Measurements from ENCODE around the gene UBB. TPM values are rescaled to one million over a fixed set of nuclear protein-coding genes. Genes with fewer than 3 reads are reported as not detected.

Gene UBB
- total and polyA plus RNA-seq, 10 donors: 697 to 1,795 (median 1,033) TPM

DNA sequence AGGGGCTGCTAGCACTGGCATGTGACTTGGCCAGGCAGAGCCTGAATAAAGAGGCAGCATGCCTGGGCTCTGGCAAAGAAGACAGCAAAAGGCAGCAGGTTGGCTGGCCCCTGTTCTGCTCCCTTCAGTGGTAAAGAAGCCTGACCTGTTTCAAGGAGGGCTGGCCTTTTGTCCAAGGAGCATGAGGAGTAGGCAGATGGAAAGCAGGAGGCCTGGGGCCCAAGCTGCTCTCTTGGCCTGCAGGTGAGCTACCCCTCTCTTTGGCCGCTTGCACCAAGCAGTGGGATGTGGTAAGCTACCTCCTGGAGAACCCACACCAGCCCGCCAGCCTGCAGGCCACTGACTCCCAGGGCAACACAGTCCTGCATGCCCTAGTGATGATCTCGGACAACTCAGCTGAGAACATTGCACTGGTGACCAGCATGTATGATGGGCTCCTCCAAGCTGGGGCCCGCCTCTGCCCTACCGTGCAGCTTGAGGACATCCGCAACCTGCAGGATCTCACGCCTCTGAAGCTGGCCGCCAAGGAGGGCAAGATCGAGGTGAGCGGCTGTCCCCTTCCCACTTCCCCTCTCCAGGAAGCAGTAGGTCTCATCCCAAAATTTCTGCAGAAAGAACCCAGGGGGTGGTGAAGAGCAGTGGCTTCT is 42.5 kb downstream of the UBB start:
- TF ChIP-seq POLR2A (IDR thresholded peaks at IDR 0.05) (no peak), POLR2AphosphoS5 (IDR thresholded peaks at IDR 0.05) (peak in 1 of 3 donors; percentile 38), CTCF (IDR thresholded peaks at IDR 0.05 in 8 of 11, conservative IDR thresholded peaks at IDR 0.05 in 3 of 11) (no peak)
- intact Hi-C loops (cut with DNase I; ENCODE audit: low total_unique reads): no loop called here
- H3K4me3 ChIP-seq: no peak overlapping the region
- WGBS, 5 donors: 89 to 93% (median 91%) methylated on average over 9 to 10 of the region's 10 CpGs
- peaks cover 11 to 26% (median 20%) of the 10 kb centered on the region in 6 donors for H3K4me1 ChIP-seq
- DNase-seq: no peak
- H3K36me3 ChIP-seq: peaks cover 0 to 100% (median 90%) of the 10 kb centered on the region in 6 donors
- H3K27me3 ChIP-seq (replicated peaks in 1 of 7): no peaks in the 10 kb centered on the region
- no peak overlapping the region for H3K27ac ChIP-seq
- H3K9me3 ChIP-seq: no peaks in the 10 kb centered on the region

- H3K4me1 ChIP-seq: peaks cover 0 to 8% (median 1%) of the 10 kb centered on the region in 6 donors
- no peaks in the 10 kb centered on the region for H3K9me3 ChIP-seq
- no peaks in the 10 kb centered on the region for H3K27me3 ChIP-seq (replicated peaks in 1 of 7)
- H3K36me3 ChIP-seq: peaks cover 0 to 100% (median 90%) of the 10 kb centered on the region in 6 donors
- intact Hi-C loops (cut with DNase I; ENCODE audit: low total_unique reads): no loop called here
- no peak overlapping the region for H3K27ac ChIP-seq
- 77 to 94% (median 79%) methylated on average over 6 of the region's 6 CpGs for WGBS, 5 donors
- no peak overlapping the region for H3K4me3 ChIP-seq
- DNase-seq: no peak
- TF ChIP-seq POLR2A (IDR thresholded peaks at IDR 0.05) (no peak), CTCF (IDR thresholded peaks at IDR 0.05 in 8 of 11, conservative IDR thresholded peaks at IDR 0.05 in 3 of 11) (no peak), POLR2AphosphoS5 (IDR thresholded peaks at IDR 0.05) (no peak)
Observed at GRCh38 chr17:16425202-16425601, 44.3 kb downstream of the UBB start.

DNA sequence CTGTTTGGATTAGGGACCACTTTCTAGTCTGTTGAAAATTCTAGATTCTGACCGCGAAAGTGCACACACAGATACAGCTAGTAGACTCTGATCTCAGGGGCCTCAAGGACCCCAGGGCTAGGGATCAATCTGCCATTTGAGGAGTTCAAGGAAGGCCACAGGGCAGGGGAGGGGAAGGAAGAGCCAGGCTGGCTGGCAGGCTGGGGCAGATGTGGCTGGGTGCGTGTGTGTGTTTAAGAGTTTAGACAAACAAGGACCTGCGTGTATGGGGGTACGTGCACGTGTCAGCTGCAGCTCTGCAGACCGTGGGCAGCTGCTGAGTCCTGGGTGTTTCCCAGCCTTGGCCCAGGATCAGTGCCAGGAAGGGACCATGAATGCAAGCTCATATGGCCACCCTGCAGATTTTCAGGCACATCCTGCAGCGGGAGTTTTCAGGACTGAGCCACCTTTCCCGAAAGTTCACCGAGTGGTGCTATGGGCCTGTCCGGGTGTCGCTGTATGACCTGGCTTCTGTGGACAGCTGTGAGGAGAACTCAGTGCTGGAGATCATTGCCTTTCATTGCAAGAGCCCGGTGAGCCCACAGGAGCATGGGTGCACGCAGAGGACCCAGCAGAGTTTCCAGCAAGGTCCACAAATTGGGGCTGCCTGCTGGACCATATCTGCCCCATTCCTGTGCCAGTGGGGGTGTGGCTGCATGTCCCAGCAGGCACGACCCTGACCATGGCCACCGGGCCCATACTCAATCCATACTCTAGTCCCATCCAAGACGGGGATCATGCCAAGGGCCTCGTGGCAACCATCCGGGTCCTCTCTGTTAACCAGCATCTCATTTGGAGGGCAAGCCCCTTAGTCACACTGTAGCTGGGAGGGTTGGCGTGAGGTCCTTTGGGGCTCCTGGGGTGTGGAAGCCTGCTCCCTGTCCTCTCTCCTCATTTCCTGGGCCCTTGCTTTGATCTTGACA is 45.1 kb downstream of the UBB start:
- Histone ChIP-seq H3K4me1 (peaks cover 0 to 3% (median 0%) of the 10 kb centered on the region in 6 donors), H3K27ac (no peak overlapping the region), H3K9me3 (no peaks in the 10 kb centered on the region), H3K27me3 (replicated peaks in 1 of 7) (no peaks in the 10 kb centered on the region), H3K36me3 (peaks cover 0 to 100% (median 87%) of the 10 kb centered on the region in 6 donors), H3K4me3 (no peak overlapping the region)
- no peak for TF ChIP-seq POLR2A (IDR thresholded peaks at IDR 0.05)
- intact Hi-C loops (cut with DNase I; ENCODE audit: low total_unique reads): no loop called here
- DNase-seq: no peak
- WGBS, 5 donors: 86 to 95% (median 88%) methylated on average over 18 to 20 of the region's 20 CpGs

DNA sequence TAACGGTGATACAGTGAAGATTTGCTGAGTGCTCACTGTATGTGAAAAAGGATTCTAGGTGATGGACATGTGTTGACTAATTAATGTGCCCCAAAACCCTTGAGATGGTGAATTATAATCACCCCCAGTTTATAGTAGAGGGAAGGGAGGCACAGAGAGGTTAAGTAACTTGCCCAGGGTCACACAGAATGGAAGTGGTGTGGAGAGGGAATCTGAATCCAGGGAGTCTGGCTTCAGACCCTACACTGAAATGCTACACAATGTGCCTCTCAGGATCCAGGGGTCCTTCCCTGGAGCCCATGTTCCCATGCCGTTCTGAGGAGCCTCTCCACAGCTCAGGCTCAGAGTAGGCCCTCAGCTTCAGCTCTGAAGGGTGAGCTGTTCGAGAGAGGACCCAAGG is 46.1 kb downstream of the UBB start:
- no peak overlapping the region for H3K27ac ChIP-seq
- H3K36me3 ChIP-seq: peaks cover 0 to 97% (median 83%) of the 10 kb centered on the region in 6 donors
- DNase-seq: no peak
- H3K4me3 ChIP-seq: no peak overlapping the region
- intact Hi-C loops (cut with DNase I; ENCODE audit: low total_unique reads): no loop called here
- H3K27me3 ChIP-seq (replicated peaks in 1 of 7): no peaks in the 10 kb centered on the region
- whole genome bisulfite sequencing, 5 donors: 90 to 100% (median 98%) methylated on average over 2 to 3 of the region's 3 CpGs
- H3K9me3 ChIP-seq: no peaks in the 10 kb centered on the region
- peaks cover 0 to 3% (median 0%) of the 10 kb centered on the region in 6 donors for H3K4me1 ChIP-seq
- TF ChIP-seq POLR2AphosphoS5 (IDR thresholded peaks at IDR 0.05) (no peak), POLR2A (IDR thresholded peaks at IDR 0.05) (no peak), CTCF (IDR thresholded peaks at IDR 0.05 in 8 of 11, conservative IDR thresholded peaks at IDR 0.05 in 3 of 11) (no peak)
